ENCODE measurements around the gene NSMCE1.
"Not testable (repeated sequence)": the region's sequence is repeated elsewhere in the genome, so short reads cannot be mapped to it uniquely, and the experiment has no call there.

NSMCE1 gene

DNA sequence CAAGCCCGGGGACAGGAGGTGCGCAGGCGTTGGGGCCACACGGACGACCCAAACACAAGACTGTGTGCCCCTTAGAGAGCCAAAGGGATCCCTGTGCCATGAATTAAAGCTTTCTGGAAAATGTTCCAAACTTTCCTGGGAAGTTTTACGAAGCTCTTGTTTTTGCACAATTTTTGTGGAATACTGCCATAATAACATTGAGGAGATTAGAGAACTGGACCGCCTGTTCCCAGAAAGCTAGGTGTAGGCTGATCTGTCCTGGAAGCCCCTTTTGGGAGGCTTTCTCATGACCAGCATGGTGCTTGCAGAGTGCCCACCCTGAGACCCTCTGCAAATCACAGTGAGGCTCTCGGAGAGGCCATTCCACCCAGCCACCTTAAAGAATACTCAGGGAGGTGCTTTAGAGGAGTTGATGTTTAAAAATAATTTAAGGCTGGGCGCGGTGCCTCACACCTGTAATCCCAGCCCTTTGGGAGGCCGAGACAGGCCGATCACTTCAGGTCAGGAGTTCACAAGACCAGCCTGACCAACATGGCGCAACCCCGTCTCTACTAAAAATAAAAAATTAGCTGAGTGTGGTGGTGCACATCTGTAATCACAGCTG, 64.2 kb downstream of the NSMCE1 start:
- no peaks in the 10 kb centered on the region for H3K36me3 Mint-ChIP-seq (ENCODE audit: low read depth)
- DNase-seq (no peak), ATAC-seq (no peak)
- peak overlapping the region; percentile 92 for H3K4me3 Mint-ChIP-seq
- no peaks in the 10 kb centered on the region for H3K9me3 Mint-ChIP-seq
- peaks cover 3% of the 10 kb centered on the region for H3K27me3 Mint-ChIP-seq
- H3K27ac Mint-ChIP-seq: peak overlapping the region; percentile 99
- H3K4me1 Mint-ChIP-seq: peaks cover 45% of the 10 kb centered on the region

- Mint-ChIP-seq H3K9me3 (peaks cover 5% of the 10 kb centered on the region), H3K36me3 (ENCODE audit: low read depth) (no peaks in the 10 kb centered on the region), H3K4me3 (peak within 1 kb of the TSS; percentile 92), H3K27ac (peak within 1 kb of the TSS; percentile 99), H3K4me1 (peaks cover 51% of the 10 kb centered on the region), H3K27me3 (peaks cover 3% of the 10 kb centered on the region)
- ATAC-seq: peak; percentile 89
- peak; percentile 99 for DNase-seq
These were observed 64.9 kb downstream of the NSMCE1 start, which contains the start of gene KDM8 for GRCh38 chr16:27203507-27204311. TSS of gene KDM8 (plus strand) at chr16:27203526. CDS start at chr16:27210124, 6,598 bp downstream.

DNA sequence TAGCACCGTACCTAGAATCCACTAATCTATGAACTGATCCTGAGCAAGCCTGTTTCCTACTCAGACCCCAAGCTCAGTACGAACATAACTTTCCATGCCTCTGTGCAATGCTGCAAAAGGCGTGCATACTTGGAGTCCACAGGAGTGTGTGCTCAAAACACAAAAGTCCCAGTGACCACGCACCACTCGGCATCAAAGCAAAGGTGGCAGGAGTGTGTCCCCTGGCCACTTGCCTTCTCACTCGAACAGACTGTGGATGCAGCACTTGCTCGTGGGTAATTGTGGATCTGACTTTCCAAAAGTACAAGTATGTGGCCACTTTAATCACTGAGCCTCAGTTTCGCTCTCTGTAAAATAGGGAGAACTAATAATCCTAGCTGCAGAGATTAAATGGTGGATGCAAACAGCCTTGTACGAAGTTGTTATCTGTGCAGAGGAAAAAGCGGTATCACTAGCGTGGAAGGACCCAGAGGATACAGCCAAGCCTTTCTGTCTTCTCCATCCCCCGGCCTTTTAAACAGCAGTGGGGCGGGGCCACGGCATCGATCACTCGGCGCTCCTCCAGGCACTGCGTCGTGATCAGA, 65.6 kb downstream of the NSMCE1 start:
- H3K36me3 Mint-ChIP-seq (ENCODE audit: low read depth): no peaks in the 10 kb centered on the region
- peak overlapping the region; percentile 99 for H3K27ac Mint-ChIP-seq
- peaks cover 5% of the 10 kb centered on the region for H3K9me3 Mint-ChIP-seq
- ATAC-seq: peak; percentile 78
- H3K27me3 Mint-ChIP-seq: peaks cover 3% of the 10 kb centered on the region
- peak; percentile 91 for DNase-seq
- H3K4me3 Mint-ChIP-seq: peak overlapping the region; percentile 92
- H3K4me1 Mint-ChIP-seq: peaks cover 57% of the 10 kb centered on the region

- peaks cover 69% of the 10 kb centered on the region for H3K4me1 Mint-ChIP-seq
- H3K27me3 Mint-ChIP-seq; H3K36me3 Mint-ChIP-seq (ENCODE audit: low read depth); DNase-seq; ATAC-seq; H3K4me3 Mint-ChIP-seq; H3K9me3 Mint-ChIP-seq: not testable (repeated sequence)
- peak overlapping the region; percentile 80 for H3K27ac Mint-ChIP-seq
These were observed 67.7 kb downstream of the NSMCE1 start for GRCh38 chr16:27200914-27201313.

DNA sequence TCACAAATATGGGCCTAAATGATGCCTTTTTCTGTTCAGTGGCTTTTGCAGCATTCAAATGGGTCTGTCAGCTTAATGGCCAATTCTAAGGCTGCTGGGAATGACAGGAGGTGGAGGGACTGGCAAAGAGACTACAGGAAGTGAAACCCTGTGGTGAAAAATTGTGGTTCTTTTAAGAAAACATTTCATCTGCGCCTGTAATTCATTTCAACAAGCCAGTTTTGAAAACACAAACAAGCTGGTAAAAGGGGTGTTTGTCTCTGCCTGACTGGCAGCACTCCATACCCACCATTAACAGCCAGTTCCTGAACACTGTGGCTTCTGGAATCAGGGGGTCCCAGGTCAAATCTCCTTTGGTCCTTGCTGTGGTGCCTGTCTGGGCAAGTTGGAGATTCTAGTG, 68.8 kb downstream of the NSMCE1 start:
- H3K4me3 Mint-ChIP-seq: no peak overlapping the region
- no peak for ATAC-seq

GRCh38 chr16:27199235-27199586, 69.4 kb downstream of the NSMCE1 start:
- H3K27me3 Mint-ChIP-seq: peaks cover 3% of the 10 kb centered on the region
- no peak for DNase-seq
- peak overlapping the region; percentile 55 for H3K27ac Mint-ChIP-seq
- peaks cover 5% of the 10 kb centered on the region for H3K36me3 Mint-ChIP-seq (ENCODE audit: low read depth)
- H3K4me3 Mint-ChIP-seq: no peak overlapping the region
- no peak for ATAC-seq
- H3K4me1 Mint-ChIP-seq: peaks cover 72% of the 10 kb centered on the region
- peaks cover 19% of the 10 kb centered on the region for H3K9me3 Mint-ChIP-seq

More for the DNA sequence above, 68.8 kb downstream of the NSMCE1 start:
- no peak for DNase-seq
- Mint-ChIP-seq H3K9me3 (peaks cover 15% of the 10 kb centered on the region), H3K27ac (peak overlapping the region; percentile 80), H3K4me1 (peaks cover 74% of the 10 kb centered on the region), H3K36me3 (ENCODE audit: low read depth) (peaks cover 3% of the 10 kb centered on the region), H3K27me3 (peaks cover 3% of the 10 kb centered on the region)

DNA sequence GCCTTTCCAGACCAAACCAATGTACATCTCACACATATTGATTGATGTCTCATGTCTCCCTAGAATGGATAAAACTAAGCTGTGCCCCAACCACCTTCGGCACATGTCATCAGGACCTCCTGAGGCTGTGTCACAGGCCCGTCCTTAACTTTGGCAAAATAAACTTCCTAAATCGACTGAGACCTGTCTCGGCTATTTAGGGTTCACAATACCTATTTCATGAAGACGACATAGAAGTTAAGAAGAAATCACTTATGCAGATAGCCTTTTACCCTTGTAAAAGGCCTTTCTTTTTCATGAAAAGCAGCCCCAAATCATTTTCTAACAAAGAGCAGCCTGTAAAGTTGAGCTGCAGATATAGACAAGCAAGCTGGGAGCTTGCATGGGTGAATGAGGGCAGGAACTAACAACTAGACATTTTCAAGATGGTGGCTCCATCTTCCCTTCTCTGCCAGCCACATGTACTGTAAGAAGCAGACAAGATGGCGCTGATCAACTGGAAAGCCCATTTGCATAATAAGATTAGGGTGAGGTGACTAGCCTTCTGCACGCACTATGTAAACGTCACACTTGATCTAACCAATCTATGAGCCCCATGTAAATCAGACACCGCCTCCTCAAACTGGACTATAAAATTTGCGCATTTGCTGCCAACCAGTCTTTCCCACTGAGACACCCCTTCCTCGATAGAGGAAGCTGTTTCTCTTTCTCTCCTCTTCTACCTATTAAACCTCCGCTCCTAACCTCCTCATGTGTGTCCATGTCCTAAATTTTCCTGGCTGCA, 69.9 kb downstream of the NSMCE1 start:
- peaks cover 23% of the 10 kb centered on the region for H3K9me3 Mint-ChIP-seq
- peaks cover 1% of the 10 kb centered on the region for H3K27me3 Mint-ChIP-seq
- DNase-seq (no peak), ATAC-seq (no peak)
- H3K4me1 Mint-ChIP-seq: peaks cover 69% of the 10 kb centered on the region
- peaks cover 5% of the 10 kb centered on the region for H3K36me3 Mint-ChIP-seq (ENCODE audit: low read depth)
- peak overlapping the region; percentile 55 for H3K27ac Mint-ChIP-seq
- H3K4me3 Mint-ChIP-seq: no peak overlapping the region

GRCh38 chr16:27197004-27197403, 71.6 kb downstream of the NSMCE1 start:
- Mint-ChIP-seq H3K36me3 (ENCODE audit: low read depth) (peaks cover 5% of the 10 kb centered on the region), H3K27ac (peak overlapping the region; percentile 6), H3K9me3 (peaks cover 23% of the 10 kb centered on the region), H3K4me1 (peaks cover 56% of the 10 kb centered on the region), H3K27me3 (no peaks in the 10 kb centered on the region), H3K4me3 (no peak overlapping the region)
- DNase-seq (no peak), ATAC-seq (no peak)

DNA sequence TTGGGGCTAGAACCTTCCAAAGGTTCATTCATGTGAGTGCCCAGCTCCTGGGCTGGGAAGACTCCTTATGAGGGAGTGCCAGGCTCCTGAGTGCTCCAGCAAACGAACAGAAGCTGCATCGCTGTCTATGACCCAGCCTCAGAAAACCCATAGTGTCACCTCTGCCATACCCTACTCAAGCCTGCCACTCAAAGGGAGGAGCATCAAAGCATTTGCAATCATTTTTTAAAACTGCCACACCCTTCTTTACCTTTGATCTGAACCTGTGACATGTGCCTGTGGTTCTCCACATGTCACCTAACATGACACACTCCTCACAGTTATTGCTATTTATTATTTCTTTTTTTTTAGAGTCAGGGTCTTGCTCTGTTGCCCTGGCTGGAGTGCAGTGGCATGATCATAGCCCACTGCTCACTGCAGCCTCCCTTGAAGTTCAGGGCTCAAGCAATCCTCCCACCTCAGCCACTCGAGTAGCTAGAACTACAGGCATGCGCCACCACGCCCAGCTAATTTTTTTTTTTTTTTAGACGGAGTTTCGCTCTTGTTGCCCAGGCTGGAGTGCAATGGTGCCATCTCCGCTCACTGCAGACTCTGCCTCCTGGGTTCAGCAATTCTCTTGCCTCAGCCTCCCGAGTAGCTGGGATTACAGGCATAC, 72.5 kb downstream of the NSMCE1 start:
- ATAC-seq (peak; percentile 8), DNase-seq (no peak)
- Mint-ChIP-seq H3K27ac (no peak overlapping the region), H3K4me3 (no peak overlapping the region), H3K27me3 (no peaks in the 10 kb centered on the region), H3K36me3 (ENCODE audit: low read depth) (peaks cover 5% of the 10 kb centered on the region), H3K4me1 (peaks cover 51% of the 10 kb centered on the region), H3K9me3 (peaks cover 23% of the 10 kb centered on the region)

DNA sequence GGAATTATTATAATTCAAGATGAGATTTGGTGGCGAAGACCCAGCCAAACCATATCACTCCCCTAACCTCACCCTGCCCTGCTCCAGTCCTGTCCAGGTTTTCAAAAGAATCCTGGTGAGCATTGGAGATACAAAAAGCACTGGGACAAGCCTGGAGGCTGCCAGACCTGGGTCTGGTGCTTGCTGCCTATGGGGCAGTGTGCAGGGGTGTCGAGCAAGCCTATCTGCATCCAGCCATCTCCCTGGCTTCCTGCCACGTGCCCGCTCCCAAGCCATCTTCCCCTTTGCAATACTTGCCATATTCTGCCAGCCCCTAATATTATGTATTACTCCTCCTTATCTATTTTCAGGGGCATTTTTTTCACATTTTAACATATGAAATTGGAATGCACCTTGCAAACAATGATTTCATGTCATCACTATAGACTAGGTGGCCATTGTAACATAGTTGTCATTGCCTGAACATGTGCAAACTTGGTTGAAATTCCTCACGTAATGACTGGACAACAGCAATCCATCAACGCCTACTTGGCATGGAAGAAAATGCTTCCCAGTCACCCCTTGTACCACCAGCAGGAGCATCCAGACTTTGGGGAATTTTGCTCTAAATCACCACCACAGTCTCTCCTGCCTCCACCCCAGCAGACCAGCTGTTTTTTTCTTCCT, 73.4 kb downstream of the NSMCE1 start:
- no peak for ATAC-seq
- no peak for DNase-seq

GRCh38 chr16:27193300-27193990, 75.1 kb downstream of the NSMCE1 start:
- no peaks in the 10 kb centered on the region for H3K27me3 Mint-ChIP-seq
- peaks cover 26% of the 10 kb centered on the region for H3K4me1 Mint-ChIP-seq
- no peak overlapping the region for H3K4me3 Mint-ChIP-seq
- peaks cover 5% of the 10 kb centered on the region for H3K36me3 Mint-ChIP-seq (ENCODE audit: low read depth)
- ATAC-seq (no peak), DNase-seq (no peak)
- H3K9me3 Mint-ChIP-seq: peaks cover 17% of the 10 kb centered on the region
- H3K27ac Mint-ChIP-seq: no peak overlapping the region

More for the DNA sequence above, 73.4 kb downstream of the NSMCE1 start:
- peaks cover 5% of the 10 kb centered on the region for H3K36me3 Mint-ChIP-seq (ENCODE audit: low read depth)
- peaks cover 23% of the 10 kb centered on the region for H3K9me3 Mint-ChIP-seq
- peaks cover 43% of the 10 kb centered on the region for H3K4me1 Mint-ChIP-seq
- H3K4me3 Mint-ChIP-seq: no peak overlapping the region
- H3K27me3 Mint-ChIP-seq: no peaks in the 10 kb centered on the region
- no peak overlapping the region for H3K27ac Mint-ChIP-seq

- H3K36me3 Mint-ChIP-seq (ENCODE audit: low read depth): peaks cover 5% of the 10 kb centered on the region
- H3K4me1 Mint-ChIP-seq: peaks cover 15% of the 10 kb centered on the region
- H3K27ac Mint-ChIP-seq: no peak overlapping the region
- no peaks in the 10 kb centered on the region for H3K27me3 Mint-ChIP-seq
- peaks cover 17% of the 10 kb centered on the region for H3K9me3 Mint-ChIP-seq
- ATAC-seq: no peak
- H3K4me3 Mint-ChIP-seq: no peak overlapping the region
- DNase-seq: no peak
These were observed 77.1 kb downstream of the NSMCE1 start for GRCh38 chr16:27191352-27191924.

DNA sequence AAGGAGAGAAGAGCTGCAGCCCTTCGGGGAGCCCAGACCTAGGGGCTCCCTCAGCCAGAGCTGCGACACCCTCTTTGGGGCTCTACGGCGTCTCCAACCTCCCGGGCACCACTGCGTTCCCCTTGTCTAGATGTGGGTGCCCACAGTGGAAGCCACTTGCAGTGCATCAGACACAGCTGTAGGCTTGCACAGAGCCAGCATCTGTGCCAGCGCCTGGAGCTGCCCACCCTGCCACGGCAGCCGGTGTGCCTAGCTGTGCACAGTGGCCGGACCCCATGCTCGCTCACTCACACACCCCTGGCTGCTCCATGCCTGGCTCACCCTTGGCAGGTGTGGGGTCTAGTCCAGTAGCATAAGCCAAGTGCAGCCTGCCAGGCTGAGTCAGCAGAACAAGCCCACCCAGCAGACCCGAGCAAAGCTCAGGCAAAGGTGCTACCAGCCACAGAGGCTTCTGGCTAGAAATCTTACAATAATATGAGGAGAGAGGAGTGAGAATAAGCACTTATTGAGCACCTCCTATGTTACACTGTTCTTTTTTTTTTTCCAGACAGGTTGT, 78.2 kb downstream of the NSMCE1 start:
- peaks cover 13% of the 10 kb centered on the region for H3K9me3 Mint-ChIP-seq
- H3K4me3 Mint-ChIP-seq: no peak overlapping the region
- no peak overlapping the region for H3K27ac Mint-ChIP-seq
- peaks cover 5% of the 10 kb centered on the region for H3K36me3 Mint-ChIP-seq (ENCODE audit: low read depth)
- H3K4me1 Mint-ChIP-seq: peaks cover 9% of the 10 kb centered on the region
- ATAC-seq (no peak), DNase-seq (no peak)
- no peaks in the 10 kb centered on the region for H3K27me3 Mint-ChIP-seq
